ENCODE measurements around the gene PLEKHA5.

Gene PLEKHA5

GRCh38 chr12:19205120-19205519, 75.6 kb downstream of the PLEKHA5 start:
- TF ChIP-seq CTCF (IDR thresholded peaks at IDR 0.05; ENCODE audit: low read depth, low read length, missing control alignments) = no peak
- no peak overlapping the region for H3K4me3 ChIP-seq (ENCODE audit: low read depth, low read length)
- DNase-seq (ENCODE audit: low read depth) = no peak

GRCh38 chr12:19206493-19207077, 77.1 kb downstream of the PLEKHA5 start:
- H3K4me3 ChIP-seq (ENCODE audit: low read depth, low read length) = no peak overlapping the region
- no peak for TF ChIP-seq CTCF (IDR thresholded peaks at IDR 0.05; ENCODE audit: low read depth, low read length, missing control alignments)
- DNase-seq (ENCODE audit: low read depth) = no peak

GRCh38 chr12:19208456-19208855, 78.9 kb downstream of the PLEKHA5 start:
- DNase-seq (ENCODE audit: low read depth) = no peak
- H3K4me3 ChIP-seq (ENCODE audit: low read depth, low read length) = no peak overlapping the region
- TF ChIP-seq CTCF (IDR thresholded peaks at IDR 0.05; ENCODE audit: low read depth, low read length, missing control alignments) = no peak

GRCh38 chr12:19209661-19210060, 80.1 kb downstream of the PLEKHA5 start:
- no peak overlapping the region for H3K4me3 ChIP-seq (ENCODE audit: low read depth, low read length)
- no peak for DNase-seq (ENCODE audit: low read depth)
- TF ChIP-seq CTCF (IDR thresholded peaks at IDR 0.05; ENCODE audit: low read depth, low read length, missing control alignments) = no peak

GRCh38 chr12:19211802-19212201, 82.3 kb downstream of the PLEKHA5 start:
- DNase-seq (ENCODE audit: low read depth) = no peak
- H3K4me3 ChIP-seq (ENCODE audit: low read depth, low read length) = no peak overlapping the region
- no peak for TF ChIP-seq CTCF (IDR thresholded peaks at IDR 0.05; ENCODE audit: low read depth, low read length, missing control alignments)

- no peak for TF ChIP-seq CTCF (IDR thresholded peaks at IDR 0.05; ENCODE audit: low read depth, low read length, missing control alignments)
- H3K4me3 ChIP-seq (ENCODE audit: low read depth, low read length) = no peak overlapping the region
- no peak for DNase-seq (ENCODE audit: low read depth)
Observed at GRCh38 chr12:19212245-19212644, 82.7 kb downstream of the PLEKHA5 start.

- TF ChIP-seq CTCF (IDR thresholded peaks at IDR 0.05; ENCODE audit: low read depth, low read length, missing control alignments) = no peak
- DNase-seq (ENCODE audit: low read depth) = no peak
- H3K4me3 ChIP-seq (ENCODE audit: low read depth, low read length) = no peak overlapping the region
Observed at GRCh38 chr12:19214020-19214419, 84.5 kb downstream of the PLEKHA5 start.
